ENCODE data around the gene MCC. TPM values are rescaled to one million over a fixed set of nuclear protein-coding genes. Genes with fewer than 3 reads are reported as not detected.

MCC gene
- total RNA-seq, 1 donor from 2014 or later: 14.0 TPM

DNA sequence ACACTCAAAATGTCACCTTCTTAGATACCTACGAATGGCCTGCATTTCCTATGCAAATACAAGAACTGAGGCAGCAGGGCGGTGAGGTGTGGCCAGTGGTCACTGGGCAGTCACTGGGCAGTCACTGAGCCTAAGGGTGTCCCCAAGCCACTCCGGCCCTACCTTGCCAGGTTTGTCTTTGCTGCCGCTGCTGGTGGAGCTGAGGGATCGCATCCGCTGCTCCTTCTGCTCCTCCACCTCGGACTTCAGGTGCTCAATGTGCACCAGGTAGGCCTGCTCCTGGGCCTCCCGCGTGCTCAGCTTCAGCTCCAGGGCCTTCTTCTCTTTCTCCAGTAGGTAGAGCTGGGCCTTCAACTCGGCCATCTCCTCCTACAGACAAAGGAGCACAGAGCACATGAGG, 439.3 kb downstream of the MCC start:
- Mint-ChIP-seq H3K27me3 (ENCODE audit: unreplicated experiment) (no peaks in the 10 kb centered on the region), H3K36me3 (ENCODE audit: unreplicated experiment) (peaks cover 7% of the 10 kb centered on the region), H3K27ac (ENCODE audit: unreplicated experiment) (no peak overlapping the region), H3K4me1 (ENCODE audit: unreplicated experiment) (peaks cover 15% of the 10 kb centered on the region), H3K9me3 (ENCODE audit: unreplicated experiment) (no peaks in the 10 kb centered on the region), H3K4me3 (ENCODE audit: unreplicated experiment) (no peak overlapping the region)
- DNase-seq (ENCODE audit: extremely low spot score, unreplicated experiment): no peak
- TF ChIP-seq, protein P1, sequence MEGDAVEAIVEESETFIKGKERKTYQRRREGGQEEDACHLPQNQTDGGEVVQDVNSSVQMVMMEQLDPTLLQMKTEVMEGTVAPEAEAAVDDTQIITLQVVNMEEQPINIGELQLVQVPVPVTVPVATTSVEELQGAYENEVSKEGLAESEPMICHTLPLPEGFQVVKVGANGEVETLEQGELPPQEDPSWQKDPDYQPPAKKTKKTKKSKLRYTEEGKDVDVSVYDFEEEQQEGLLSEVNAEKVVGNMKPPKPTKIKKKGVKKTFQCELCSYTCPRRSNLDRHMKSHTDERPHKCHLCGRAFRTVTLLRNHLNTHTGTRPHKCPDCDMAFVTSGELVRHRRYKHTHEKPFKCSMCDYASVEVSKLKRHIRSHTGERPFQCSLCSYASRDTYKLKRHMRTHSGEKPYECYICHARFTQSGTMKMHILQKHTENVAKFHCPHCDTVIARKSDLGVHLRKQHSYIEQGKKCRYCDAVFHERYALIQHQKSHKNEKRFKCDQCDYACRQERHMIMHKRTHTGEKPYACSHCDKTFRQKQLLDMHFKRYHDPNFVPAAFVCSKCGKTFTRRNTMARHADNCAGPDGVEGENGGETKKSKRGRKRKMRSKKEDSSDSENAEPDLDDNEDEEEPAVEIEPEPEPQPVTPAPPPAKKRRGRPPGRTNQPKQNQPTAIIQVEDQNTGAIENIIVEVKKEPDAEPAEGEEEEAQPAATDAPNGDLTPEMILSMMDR (IDR thresholded peaks at IDR 0.05): no peak

DNA sequence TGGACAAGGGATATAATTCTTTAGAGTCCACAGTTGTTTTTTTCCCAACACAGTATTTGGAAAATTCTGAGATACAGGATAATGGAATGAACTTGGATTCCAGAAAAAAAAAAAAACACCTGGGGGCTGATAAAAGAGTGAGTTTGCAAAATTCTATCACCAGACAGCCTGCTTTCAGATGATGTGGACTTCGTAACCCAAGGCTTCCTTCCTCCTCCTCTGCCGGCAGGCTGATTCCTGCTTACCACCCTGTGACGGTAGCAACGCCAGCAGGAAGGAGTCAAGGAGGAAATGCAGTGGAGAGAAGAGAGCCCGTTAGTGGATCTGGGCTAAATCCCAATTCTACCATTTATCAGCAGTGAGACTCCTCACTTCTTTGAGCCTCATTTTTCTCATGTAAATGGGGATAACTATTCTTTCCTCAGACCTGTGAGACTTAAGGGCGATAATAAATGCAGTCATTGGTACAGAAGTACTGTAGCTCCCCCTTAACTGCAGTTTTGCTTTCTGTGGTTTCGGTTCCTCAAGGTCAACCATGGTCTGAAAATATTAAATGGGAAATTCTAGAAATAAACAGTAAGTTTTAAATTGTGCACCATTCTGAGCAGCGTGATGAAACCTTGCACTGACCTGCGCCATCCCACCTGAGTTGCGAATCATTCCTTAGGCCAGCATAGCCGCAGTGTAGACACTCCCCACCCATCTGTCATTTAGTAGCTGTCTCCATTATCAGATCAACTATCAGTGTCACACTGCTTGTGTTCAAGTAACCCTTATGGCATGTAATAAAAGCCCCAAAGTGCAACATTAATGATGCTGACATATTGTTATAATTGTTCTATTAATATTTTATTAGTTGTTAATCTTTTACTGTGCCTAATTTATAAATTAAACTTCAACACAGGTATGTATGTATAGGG, 440.3 kb downstream of the MCC start:
- Mint-ChIP-seq H3K27me3 (ENCODE audit: unreplicated experiment) (no peaks in the 10 kb centered on the region), H3K9me3 (ENCODE audit: unreplicated experiment) (no peaks in the 10 kb centered on the region), H3K4me3 (ENCODE audit: unreplicated experiment) (no peak overlapping the region), H3K4me1 (ENCODE audit: unreplicated experiment) (peaks cover 15% of the 10 kb centered on the region), H3K27ac (ENCODE audit: unreplicated experiment) (no peak overlapping the region), H3K36me3 (ENCODE audit: unreplicated experiment) (peaks cover 5% of the 10 kb centered on the region)
- TF ChIP-seq, protein P1 (IDR thresholded peaks at IDR 0.05): no peak
- no peak for DNase-seq (ENCODE audit: extremely low spot score, unreplicated experiment)

DNA sequence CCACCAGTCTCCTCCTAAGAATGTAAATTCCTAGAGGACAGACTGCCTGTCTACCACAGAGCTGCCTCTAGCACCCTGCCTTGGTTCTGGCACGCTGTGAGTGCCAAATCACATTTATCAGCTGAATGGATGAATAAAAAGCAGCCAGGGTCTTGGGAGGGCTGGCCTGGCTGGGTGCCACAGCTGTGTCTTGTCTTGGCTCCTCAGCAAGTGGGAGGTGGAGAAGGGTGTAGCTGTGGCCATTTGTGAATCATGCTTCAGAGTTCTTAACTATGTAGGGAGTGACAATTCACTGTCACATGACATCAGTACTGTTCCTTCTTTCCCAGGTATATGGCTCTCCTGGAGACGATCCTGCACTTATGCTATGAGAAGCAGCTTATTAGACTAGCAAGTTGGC, 441.0 kb downstream of the MCC start:
- H3K27me3 Mint-ChIP-seq (ENCODE audit: unreplicated experiment): no peaks in the 10 kb centered on the region
- no peak for DNase-seq (ENCODE audit: extremely low spot score, unreplicated experiment)
- H3K4me1 Mint-ChIP-seq (ENCODE audit: unreplicated experiment): peaks cover 15% of the 10 kb centered on the region
- no peak overlapping the region for H3K27ac Mint-ChIP-seq (ENCODE audit: unreplicated experiment)
- no peak overlapping the region for H3K4me3 Mint-ChIP-seq (ENCODE audit: unreplicated experiment)
- H3K9me3 Mint-ChIP-seq (ENCODE audit: unreplicated experiment): no peaks in the 10 kb centered on the region
- H3K36me3 Mint-ChIP-seq (ENCODE audit: unreplicated experiment): peaks cover 5% of the 10 kb centered on the region
- TF ChIP-seq, protein P1 (IDR thresholded peaks at IDR 0.05): no peak

DNA sequence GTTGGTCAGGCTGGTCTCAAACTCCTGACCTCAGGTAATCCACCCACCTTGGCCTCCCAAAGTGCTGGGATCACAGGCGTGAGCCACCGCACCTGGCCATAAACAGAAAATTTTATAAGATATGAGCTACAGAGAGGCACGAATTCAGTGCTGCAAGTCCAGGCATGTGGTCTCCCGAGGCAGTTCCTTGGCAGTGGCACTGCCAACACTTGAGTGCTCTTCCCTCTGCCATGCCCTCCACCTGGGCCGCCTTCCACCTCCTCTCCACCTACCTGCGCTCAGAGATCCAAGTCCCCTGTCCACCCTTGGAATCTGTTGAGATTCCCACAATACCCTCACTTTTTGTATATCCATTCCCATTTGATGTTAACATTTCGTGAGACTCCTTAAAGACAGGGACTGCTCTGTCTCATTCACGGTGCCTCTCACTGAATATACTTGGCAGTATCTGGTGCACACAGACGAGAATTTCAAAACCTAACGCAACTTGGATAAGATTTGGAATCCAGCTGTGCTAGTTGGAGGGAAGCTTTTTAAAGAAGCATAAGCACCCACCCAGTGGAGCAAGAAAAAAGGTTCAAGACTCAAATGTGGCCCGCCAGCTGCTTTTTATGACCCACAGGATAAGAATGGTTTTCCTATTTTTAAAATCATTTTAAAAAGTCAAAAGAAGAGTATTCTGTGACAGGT, 443.3 kb downstream of the MCC start:
- Mint-ChIP-seq H3K27ac (ENCODE audit: unreplicated experiment) (no peak overlapping the region), H3K27me3 (ENCODE audit: unreplicated experiment) (no peaks in the 10 kb centered on the region), H3K4me3 (ENCODE audit: unreplicated experiment) (no peak overlapping the region), H3K4me1 (ENCODE audit: unreplicated experiment) (peaks cover 4% of the 10 kb centered on the region), H3K9me3 (ENCODE audit: unreplicated experiment) (no peaks in the 10 kb centered on the region), H3K36me3 (ENCODE audit: unreplicated experiment) (peaks cover 5% of the 10 kb centered on the region)
- peak; percentile 40 for DNase-seq (ENCODE audit: extremely low spot score, unreplicated experiment)
- TF ChIP-seq, protein P1 (IDR thresholded peaks at IDR 0.05): no peak

DNA sequence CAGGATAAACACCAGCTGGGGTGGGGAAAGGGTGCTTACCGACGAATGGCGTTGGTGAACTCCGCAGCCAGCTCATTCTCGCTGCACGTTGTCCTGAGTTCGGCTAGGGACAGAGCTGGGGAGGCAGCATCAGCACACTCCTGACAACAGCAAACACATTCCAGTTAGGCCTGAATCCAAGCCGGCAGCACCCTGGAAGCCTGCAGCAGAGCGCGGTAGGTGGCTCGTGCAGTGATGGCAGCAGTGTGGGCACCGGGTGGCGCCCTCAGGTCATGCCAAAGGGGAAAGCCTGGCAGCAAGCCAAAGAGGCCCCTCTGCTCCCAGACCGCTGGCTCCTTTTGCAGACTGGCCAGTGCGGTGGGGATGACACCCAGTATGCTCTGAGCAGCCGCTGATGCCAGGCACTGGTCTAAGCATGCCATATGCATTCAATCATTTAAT, 444.7 kb downstream of the MCC start:
- TF ChIP-seq, protein P1 (IDR thresholded peaks at IDR 0.05): peak; percentile 42
- no peaks in the 10 kb centered on the region for H3K9me3 Mint-ChIP-seq (ENCODE audit: unreplicated experiment)
- H3K4me3 Mint-ChIP-seq (ENCODE audit: unreplicated experiment): no peak overlapping the region
- H3K36me3 Mint-ChIP-seq (ENCODE audit: unreplicated experiment): peaks cover 5% of the 10 kb centered on the region
- no peaks in the 10 kb centered on the region for H3K27me3 Mint-ChIP-seq (ENCODE audit: unreplicated experiment)
- no peak overlapping the region for H3K27ac Mint-ChIP-seq (ENCODE audit: unreplicated experiment)
- peaks cover 4% of the 10 kb centered on the region for H3K4me1 Mint-ChIP-seq (ENCODE audit: unreplicated experiment)
- DNase-seq (ENCODE audit: extremely low spot score, unreplicated experiment): peak; percentile 84

All from osteocyte (in vitro differentiated cells).